Upper lobe of left lung (tissue), 6 donors: Measurements from ENCODE around the gene OSER1. TPM values are rescaled to one million over a fixed set of nuclear protein-coding genes. Genes with fewer than 3 reads are reported as not detected.

ENCODE experiments used
- ATAC-seq, 2 donors: fragments of 200-7000 bp; cut with Tn5 transposase; one replicate each; pipeline ENCODE4 v1.9.1; 2022; ENCODE audit warnings: mild to moderate bottlenecking in 2 of 2, moderate library complexity in 2 of 2; ENCODE audit not compliant: low FRiP score in 2 of 2
- DNase-seq, 2 donors: peaks; one replicate each; pipeline ENCODE4 v3.0.0-alpha.2; 2019 to 2020
- H3K27ac ChIP-seq, 4 donors: fragments of 200-600 bp; sonication (generic); one replicate each; pipeline ENCODE4 v1.5.1; 2016 to 2019
- H3K27me3 ChIP-seq, 4 donors: fragments of 200-600 bp; sonication (generic); one replicate each; pipeline ENCODE4 v1.5.1; 2017 to 2019
- H3K36me3 ChIP-seq, 4 donors: fragments of 200-600 bp; sonication (generic); one replicate each; pipeline ENCODE4 v1.5.1; 2016 to 2019
- H3K4me1 ChIP-seq, 4 donors: fragments of 200-600 bp; sonication (generic); one replicate each; pipeline ENCODE4 v1.5.1; 2018 to 2019
- H3K4me3 ChIP-seq, 4 donors: fragments of 200-600 bp; sonication (generic); one replicate each; pipeline ENCODE4 v1.5.1; 2017 to 2019; ENCODE audit warnings: mild to moderate bottlenecking in 2 of 4, moderate library complexity in 1 of 4
- H3K9me3 ChIP-seq, 4 donors: fragments of 200-600 bp; sonication (generic); one replicate each; pipeline ENCODE4 v1.5.1; 2018 to 2019
- EP300 ChIP-seq, 4 donors: sonication (generic); formaldehyde crosslinking; IDR thresholded peaks; one replicate each; pipeline ENCODE4 v1.5.1; 2017; ENCODE audit warnings: antibody characterized with exemption in 4 of 4, control low read depth in 2 of 4
- POLR2A ChIP-seq, 4 donors: fragments of 450-650 bp; IDR thresholded peaks; one replicate each; pipeline ENCODE4 v1.5.1; 2016 to 2017; ENCODE audit warnings: antibody characterized with exemption in 4 of 4, mild to moderate bottlenecking in 2 of 4
- POLR2AphosphoS5 ChIP-seq, 2 donors: sonication (generic); formaldehyde crosslinking; IDR thresholded peaks; one replicate each; pipeline ENCODE4 v1.5.1; 2017; ENCODE audit warnings: antibody characterized with exemption in 2 of 2
- WGBS, 2 donors: methylation state at CpG; one replicate each; pipeline ENCODE4 v1.1.5; 2017 to 2018; 5-methylcytosine and 5-hydroxymethylcytosine counted together
- total RNA-seq, 6 donors: library from RNA; depleted of rRNA in 4 of 6; stranded (reverse); fragments of >200 nt in 4 of 6; gene quantifications; one replicate each; pipeline versions ENCODE4 v1.1.0 to v1.2.1, GENCODE V29; 2016 to 2021
- TF ChIP-seq, protein P1 (sequence below), 6 experiments: fragments of 450-650 bp in 4 of 6; fragments of 200-600 bp in 2 of 6; sonication (generic) in 2 of 6; IDR thresholded peaks; one replicate each; pipeline ENCODE4 v1.5.1; 2016 to 2019; ENCODE audit warnings: antibody characterized with exemption in 6 of 6
- donor health status: DM: no; HTN: no; CAD: no; lungs with moderate emphysema.
- donor health status: DM: no; HTN: yes; CAD: no; lungs with severe emphysema.

Gene OSER1
- total RNA-seq, 6 donors from 2014 or later: 18.8 to 38.3 (median 30.8) TPM

DNA sequence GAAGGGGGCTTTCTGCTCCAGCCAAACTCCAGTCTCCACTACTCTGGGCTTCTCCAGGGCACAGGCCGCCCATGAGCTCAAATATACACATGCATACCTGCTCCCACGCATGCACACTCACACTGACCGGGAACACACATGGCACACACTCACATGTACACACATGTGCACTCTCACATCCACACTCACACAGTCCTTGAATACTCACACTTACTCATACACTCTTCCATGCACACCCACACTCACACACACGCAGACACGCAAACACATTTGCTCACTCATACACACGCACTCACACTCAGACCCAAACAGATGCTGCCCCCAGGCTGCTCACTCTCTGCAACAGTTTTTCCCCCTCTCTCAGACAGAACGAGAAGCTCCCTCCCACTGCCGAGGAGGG, 43.5 kb upstream of the OSER1 start:
- H3K9me3 ChIP-seq: no peaks in the 10 kb centered on the region
- no peaks in the 10 kb centered on the region for H3K4me1 ChIP-seq
- no peaks in the 10 kb centered on the region for H3K36me3 ChIP-seq
- H3K27ac ChIP-seq: no peak overlapping the region
- no peaks in the 10 kb centered on the region for H3K27me3 ChIP-seq
- H3K4me3 ChIP-seq: no peak overlapping the region
- TF ChIP-seq POLR2A (IDR thresholded peaks at IDR 0.05): no peak
- no peak for TF ChIP-seq EP300 (IDR thresholded peaks at IDR 0.05)
- TF ChIP-seq POLR2AphosphoS5 (IDR thresholded peaks at IDR 0.05): no peak
- no peak for DNase-seq
- no peak for ATAC-seq
- WGBS, 2 donors: 79 to 84% methylated on average over 7 to 8 of the region's 8 CpGs

DNA sequence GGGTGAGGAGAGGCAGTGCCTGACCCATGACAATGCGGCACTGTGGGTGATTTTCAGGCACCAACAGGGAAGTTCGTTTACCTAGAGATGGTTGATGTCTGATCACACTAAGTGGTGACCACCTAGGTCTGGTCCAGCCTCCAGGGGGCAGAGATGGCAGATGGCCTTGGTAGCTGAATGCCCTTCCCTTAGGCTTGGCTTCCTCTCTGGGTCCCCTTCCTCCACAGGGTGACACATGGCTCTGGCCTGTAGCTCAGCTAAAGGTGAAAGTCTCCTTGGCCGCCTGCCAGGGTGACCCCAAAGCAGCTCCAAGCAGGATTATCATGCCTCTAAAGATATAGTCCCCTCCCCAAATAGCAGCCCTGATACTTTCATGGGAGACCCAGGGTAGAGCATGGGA, 43.0 kb upstream of the OSER1 start:
- TF ChIP-seq POLR2AphosphoS5 (IDR thresholded peaks at IDR 0.05): no peak
- TF ChIP-seq, protein P1, sequence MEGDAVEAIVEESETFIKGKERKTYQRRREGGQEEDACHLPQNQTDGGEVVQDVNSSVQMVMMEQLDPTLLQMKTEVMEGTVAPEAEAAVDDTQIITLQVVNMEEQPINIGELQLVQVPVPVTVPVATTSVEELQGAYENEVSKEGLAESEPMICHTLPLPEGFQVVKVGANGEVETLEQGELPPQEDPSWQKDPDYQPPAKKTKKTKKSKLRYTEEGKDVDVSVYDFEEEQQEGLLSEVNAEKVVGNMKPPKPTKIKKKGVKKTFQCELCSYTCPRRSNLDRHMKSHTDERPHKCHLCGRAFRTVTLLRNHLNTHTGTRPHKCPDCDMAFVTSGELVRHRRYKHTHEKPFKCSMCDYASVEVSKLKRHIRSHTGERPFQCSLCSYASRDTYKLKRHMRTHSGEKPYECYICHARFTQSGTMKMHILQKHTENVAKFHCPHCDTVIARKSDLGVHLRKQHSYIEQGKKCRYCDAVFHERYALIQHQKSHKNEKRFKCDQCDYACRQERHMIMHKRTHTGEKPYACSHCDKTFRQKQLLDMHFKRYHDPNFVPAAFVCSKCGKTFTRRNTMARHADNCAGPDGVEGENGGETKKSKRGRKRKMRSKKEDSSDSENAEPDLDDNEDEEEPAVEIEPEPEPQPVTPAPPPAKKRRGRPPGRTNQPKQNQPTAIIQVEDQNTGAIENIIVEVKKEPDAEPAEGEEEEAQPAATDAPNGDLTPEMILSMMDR (IDR thresholded peaks at IDR 0.05): no peak
- TF ChIP-seq EP300 (IDR thresholded peaks at IDR 0.05): no peak
- ATAC-seq: no peak
- 70 to 83% methylated on average over 2 to 3 of the region's 3 CpGs for WGBS, 2 donors

DNA sequence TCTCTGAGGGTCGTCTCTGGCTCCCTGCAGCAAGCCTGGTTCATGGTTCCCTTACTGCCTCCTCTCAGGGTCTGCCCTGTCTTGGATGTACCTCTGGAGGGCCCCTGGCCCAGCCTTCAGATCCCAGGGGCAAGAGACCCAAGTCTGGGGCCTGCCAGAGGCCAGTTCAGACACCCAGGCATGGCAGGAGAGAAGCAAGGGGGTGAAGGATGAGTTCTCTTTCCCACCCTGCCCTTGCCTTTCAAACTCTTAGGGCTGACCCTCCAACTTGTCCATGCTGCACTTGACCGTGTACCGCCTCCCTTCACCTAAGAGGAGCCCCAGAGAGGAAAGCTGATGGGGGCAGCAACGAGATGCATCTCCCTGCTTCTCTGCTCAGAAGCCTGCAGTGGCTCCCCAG, 40.7 kb upstream of the OSER1 start:
- no peak overlapping the region for H3K4me3 ChIP-seq
- DNase-seq: no peak
- 63 to 80% methylated on average over 3 to 4 of the region's 4 CpGs for WGBS, 2 donors
- no peak overlapping the region for H3K27ac ChIP-seq
- no peak for TF ChIP-seq POLR2A (IDR thresholded peaks at IDR 0.05)
- TF ChIP-seq, protein P1 (IDR thresholded peaks at IDR 0.05): no peak
- peaks cover 0 to 12% (median 5%) of the 10 kb centered on the region in 4 donors for H3K27me3 ChIP-seq
- H3K4me1 ChIP-seq: peaks cover 5 to 12% (median 9%) of the 10 kb centered on the region in 4 donors
- no peaks in the 10 kb centered on the region for H3K9me3 ChIP-seq
- no peak for ATAC-seq
- H3K36me3 ChIP-seq: no peaks in the 10 kb centered on the region

More for the DNA sequence above, 43.0 kb upstream of the OSER1 start:
- H3K9me3 ChIP-seq: no peaks in the 10 kb centered on the region
- H3K27me3 ChIP-seq: no peaks in the 10 kb centered on the region
- DNase-seq: no peak
- H3K36me3 ChIP-seq: no peaks in the 10 kb centered on the region
- no peak overlapping the region for H3K4me3 ChIP-seq
- no peaks in the 10 kb centered on the region for H3K4me1 ChIP-seq
- H3K27ac ChIP-seq: no peak overlapping the region

DNA sequence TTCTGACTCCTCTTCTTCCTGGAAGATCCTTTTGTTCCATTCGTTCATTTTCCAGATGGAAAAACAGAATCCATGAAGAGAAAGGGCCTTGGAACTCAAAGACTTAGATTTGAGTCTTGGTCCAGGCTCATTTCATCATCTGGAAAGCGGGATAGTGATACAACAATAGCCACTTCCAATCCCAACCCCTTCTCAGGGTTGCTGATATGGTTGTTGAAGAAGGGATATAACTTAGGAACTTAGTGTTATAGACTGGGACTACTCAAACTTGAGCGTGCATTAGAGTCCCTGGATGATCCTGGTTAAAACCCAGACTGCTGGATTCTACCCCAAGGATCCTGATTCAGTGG, 37.8 kb upstream of the OSER1 start:
- no peak for TF ChIP-seq POLR2A (IDR thresholded peaks at IDR 0.05)
- TF ChIP-seq, protein P1 (IDR thresholded peaks at IDR 0.05): no peak
- no peak for TF ChIP-seq POLR2AphosphoS5 (IDR thresholded peaks at IDR 0.05)
- TF ChIP-seq EP300 (IDR thresholded peaks at IDR 0.05): no peak
- H3K9me3 ChIP-seq: no peaks in the 10 kb centered on the region
- H3K4me3 ChIP-seq: no peak overlapping the region
- ATAC-seq (no peak), DNase-seq (no peak)
- WGBS, 2 donors: 49 to 59% methylated on average over 3 of the region's 3 CpGs
- peaks cover 5 to 12% (median 9%) of the 10 kb centered on the region in 4 donors for H3K4me1 ChIP-seq
- peaks cover 0 to 12% (median 5%) of the 10 kb centered on the region in 4 donors for H3K27me3 ChIP-seq
- no peaks in the 10 kb centered on the region for H3K36me3 ChIP-seq
- no peak overlapping the region for H3K27ac ChIP-seq

DNA sequence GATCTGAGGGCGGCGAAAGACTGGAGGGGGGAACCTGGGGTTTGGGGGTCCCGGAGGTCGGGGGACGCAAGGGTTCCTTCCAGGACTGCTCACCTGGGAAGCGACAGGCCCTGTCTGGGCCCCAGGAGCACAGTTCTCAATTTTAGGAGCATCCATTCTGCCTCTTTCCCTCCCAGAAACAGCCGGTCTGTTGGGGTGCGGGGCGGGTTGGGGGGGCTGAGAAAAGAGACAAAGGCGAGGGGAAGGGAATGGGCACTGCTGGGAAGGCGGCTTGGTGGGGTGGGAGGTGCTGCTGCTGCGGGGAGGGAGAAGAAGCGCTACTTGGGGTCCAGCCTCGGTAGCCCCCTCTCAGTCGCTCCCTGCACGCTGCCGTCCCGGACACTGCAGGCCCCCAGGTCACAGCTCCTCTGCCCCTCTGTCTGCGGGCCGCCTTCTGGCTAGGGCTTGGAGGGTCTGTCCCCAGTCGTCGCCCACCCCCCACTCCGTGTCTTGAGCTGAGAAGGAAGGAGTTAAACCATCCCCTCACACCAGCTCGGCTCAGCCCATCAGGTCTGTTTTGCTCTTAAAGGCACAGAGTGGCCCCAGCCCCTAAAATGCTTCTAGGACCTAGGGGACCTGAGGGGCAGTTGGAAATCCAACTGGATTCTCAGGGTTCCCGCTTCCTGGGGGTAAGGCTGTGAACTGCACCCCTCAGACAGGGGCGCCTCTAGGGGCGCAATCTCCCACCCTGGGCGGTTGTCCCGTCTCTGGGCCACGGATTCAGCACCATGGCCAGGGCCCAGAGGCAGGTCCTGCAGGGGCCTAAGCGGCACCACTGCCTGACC, 37.2 kb upstream of the OSER1 start:
- Histone ChIP-seq H3K9me3 (no peaks in the 10 kb centered on the region), H3K36me3 (no peaks in the 10 kb centered on the region), H3K27ac (no peak overlapping the region), H3K4me1 (peaks cover 5 to 12% (median 9%) of the 10 kb centered on the region in 4 donors), H3K4me3 (no peak overlapping the region), H3K27me3 (peaks cover 0 to 12% (median 5%) of the 10 kb centered on the region in 4 donors)
- TF ChIP-seq, protein P1 (IDR thresholded peaks at IDR 0.05): no peak
- TF ChIP-seq EP300 (IDR thresholded peaks at IDR 0.05) (no peak), POLR2A (IDR thresholded peaks at IDR 0.05) (no peak), POLR2AphosphoS5 (IDR thresholded peaks at IDR 0.05) (no peak)
- WGBS, 2 donors: 10 to 14% methylated on average over 15 to 27 of the region's 31 CpGs
- ATAC-seq (peak; percentile 10 to 57), DNase-seq (peak in 1 of 2 donors; percentile 52)
